GM10266 (cell line): ENCODE data around the gene LEUTX.

ENCODE experiments used
- DNase-seq: peaks from one replicate; pipeline ENCODE4 v3.0.0; 2012; ENCODE audit errors: extremely low spot score
- CTCF ChIP-seq: IDR thresholded peaks from 2 replicates; pipeline ENCODE4 v1.5.1; 2012; ENCODE audit warnings: mild to moderate bottlenecking, low read depth; ENCODE audit not compliant: control insufficient read depth, insufficient read depth; ENCODE audit errors: missing control alignments

LEUTX gene

DNA sequence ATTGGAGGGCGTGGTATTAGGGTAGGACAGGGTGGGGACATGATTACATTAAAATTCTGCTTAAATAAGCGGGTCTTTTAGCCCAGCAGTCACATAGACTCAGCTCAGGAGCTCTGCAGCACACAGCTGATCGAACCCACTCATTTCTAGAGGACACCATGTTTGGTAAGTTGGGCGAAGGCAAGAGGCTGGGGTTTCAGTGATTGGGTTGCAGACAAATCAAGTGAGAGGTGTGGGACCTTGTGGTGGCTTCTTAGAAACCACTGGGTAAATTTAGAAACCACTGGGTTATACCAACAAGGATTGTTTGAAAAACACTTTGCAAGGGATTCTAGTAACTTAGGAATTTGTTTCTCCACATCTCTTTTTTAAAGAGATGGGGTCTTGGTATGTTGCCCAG, at the start of gene LEUTX:
Gene LEUTX, plus strand, starts transcription at position 92 of the 400 bp plus-strand sequence. Its CDS starts 67 bp downstream, at position 159.
- no peak for TF ChIP-seq CTCF
- DNase-seq, result peak; percentile 28

DNA sequence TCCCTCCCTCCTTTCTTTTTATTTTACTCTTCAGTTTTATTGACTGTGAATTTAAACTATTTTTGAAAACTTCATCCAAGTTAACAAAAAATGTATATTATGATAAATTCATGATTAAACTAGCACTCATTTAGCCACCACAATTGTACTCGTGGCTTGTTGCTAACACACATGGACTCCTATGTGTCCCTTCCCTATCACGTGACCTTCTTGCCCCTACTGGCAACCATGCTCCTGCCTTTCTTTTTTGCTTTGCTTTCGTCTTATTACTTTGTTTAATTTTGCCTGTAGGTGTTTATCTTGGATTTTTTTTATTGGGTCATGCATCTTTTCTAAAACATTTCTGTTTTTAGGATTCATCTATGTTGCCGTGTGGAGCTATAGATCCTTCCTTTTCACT, 49.1 kb upstream of the LEUTX start:
- no peak for DNase-seq
- no peak for TF ChIP-seq CTCF

DNA sequence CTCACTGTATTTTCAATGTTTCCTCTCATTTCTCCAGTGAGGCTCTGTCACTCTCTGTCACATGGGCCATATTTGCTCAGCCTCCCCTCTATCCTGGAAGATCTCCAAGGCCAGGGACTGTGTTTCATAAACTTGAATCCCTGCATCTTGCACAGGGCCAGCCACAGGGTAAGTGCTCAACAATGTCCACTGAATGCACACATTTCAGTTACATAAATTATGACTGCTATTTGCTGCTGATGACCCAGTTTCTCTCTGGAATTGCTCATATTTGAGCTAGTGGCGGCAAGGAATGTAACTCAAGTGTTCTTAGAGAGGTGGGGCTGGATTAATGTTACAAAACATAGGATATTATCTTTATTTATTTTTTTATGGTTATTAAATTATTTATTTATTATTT, 47.0 kb upstream of the LEUTX start:
- no peak for TF ChIP-seq CTCF

GRCh38 chr19:39733841-39734240, 44.8 kb upstream of the LEUTX start:
- DNase-seq, result no peak
- TF ChIP-seq CTCF, result no peak

More for the DNA sequence above, 47.0 kb upstream of the LEUTX start:
- DNase-seq, result no peak

GRCh38 chr19:39735688-39736087, 43.0 kb upstream of the LEUTX start:
- no peak for DNase-seq
- TF ChIP-seq CTCF, result no peak

GRCh38 chr19:39736088-39736487, 42.6 kb upstream of the LEUTX start:
- TF ChIP-seq CTCF, result no peak
- no peak for DNase-seq

GRCh38 chr19:39737351-39737750, 41.3 kb upstream of the LEUTX start:
- DNase-seq, result no peak
- no peak for TF ChIP-seq CTCF
